Mesenchymal stem cell (in vitro differentiated cells and primary cell): ENCODE results near the gene NIPBL.
A peak's percentile ranks its signal among the peaks of the same experiment; 100 is the strongest.

ENCODE experiments used
- DNase-seq: peaks from one replicate; pipeline ENCODE4 v3.0.0-alpha.2; 2013
- H2AFZ ChIP-seq: one replicate; pipeline ENCODE4 v1.6.1; 2013; ENCODE audit warnings: low read depth, mild to moderate bottlenecking, control low read depth, inconsistent platforms, low read length, moderate library complexity
- H2AK5ac ChIP-seq: 2 replicates; pipeline ENCODE4 v1.6.1; 2013; ENCODE audit warnings: low read length, moderate library complexity, mild to moderate bottlenecking, inconsistent platforms; ENCODE audit not compliant: severe bottlenecking
- H2BK120ac ChIP-seq: one replicate; pipeline ENCODE4 v1.6.1; 2013; ENCODE audit warnings: low read depth, mild to moderate bottlenecking, inconsistent platforms, low read length, moderate library complexity
- H2BK12ac ChIP-seq, 2 experiments: one replicate each; pipeline ENCODE4 v1.6.1; 2013; ENCODE audit warnings: inconsistent platforms in 2 of 2, low read length in 2 of 2, mild to moderate bottlenecking in 2 of 2, moderate library complexity in 2 of 2, control low read depth in 1 of 2
- H2BK15ac ChIP-seq: one replicate; pipeline ENCODE4 v1.6.1; 2013; ENCODE audit warnings: mild to moderate bottlenecking, low read depth, inconsistent platforms; ENCODE audit not compliant: poor library complexity, severe bottlenecking
- H2BK5ac ChIP-seq: 2 replicates; pipeline ENCODE4 v1.6.1; 2013; ENCODE audit warnings: low read depth, mild to moderate bottlenecking, low read length, control low read depth, inconsistent platforms; ENCODE audit not compliant: poor library complexity, severe bottlenecking
- H3K14ac ChIP-seq, 2 experiments: one replicate each; pipeline ENCODE4 v1.6.1; 2013; ENCODE audit warnings: inconsistent platforms in 2 of 2, low read length in 2 of 2, control low read depth in 1 of 2, mild to moderate bottlenecking in 1 of 2, moderate library complexity in 1 of 2
- H3K18ac ChIP-seq, 2 experiments: one replicate each; pipeline ENCODE4 v1.6.1; 2013; ENCODE audit warnings: inconsistent platforms in 2 of 2, low read length in 2 of 2, control low read depth in 1 of 2, low read depth in 1 of 2, mild to moderate bottlenecking in 1 of 2
- H3K23ac ChIP-seq, 2 experiments: one replicate each; pipeline ENCODE4 v1.6.1; 2013; ENCODE audit warnings: inconsistent platforms in 2 of 2, low read length in 2 of 2, mild to moderate bottlenecking in 2 of 2, moderate library complexity in 2 of 2, control low read depth in 1 of 2
- H3K27ac ChIP-seq: 2 replicates; pipeline ENCODE4 v1.5.1; 2013; ENCODE audit warnings: mild to moderate bottlenecking, moderate library complexity, low read length, control low read depth, inconsistent platforms; ENCODE audit not compliant: poor library complexity, severe bottlenecking
- H3K27me3 ChIP-seq, 2 experiments: 2 replicates each; pipeline versions ENCODE4 v1.6.1 to v1.7.0; 2013; ENCODE audit warnings: low read length in 2 of 2, mild to moderate bottlenecking in 2 of 2, moderate library complexity in 2 of 2, control low read depth in 1 of 2, inconsistent platforms in 1 of 2; ENCODE audit not compliant: control insufficient read depth in 1 of 2, insufficient read depth in 1 of 2
- H3K36me3 ChIP-seq, 2 experiments: 2 replicates each; pipeline versions ENCODE4 v1.6.1 to v1.7.0; 2013; ENCODE audit warnings: low read length in 2 of 2, control low read depth in 1 of 2, inconsistent platforms in 1 of 2, low read depth in 1 of 2, mild to moderate bottlenecking in 1 of 2; ENCODE audit not compliant: insufficient read depth in 2 of 2, control insufficient read depth in 1 of 2
- H3K4ac ChIP-seq, 2 experiments: one replicate each; pipeline ENCODE4 v1.6.1; 2013; ENCODE audit warnings: inconsistent platforms in 2 of 2, low read length in 2 of 2, mild to moderate bottlenecking in 2 of 2, moderate library complexity in 2 of 2, control low read depth in 1 of 2, low read depth in 1 of 2
- H3K4me1 ChIP-seq: 2 replicates; pipeline ENCODE4 v1.6.1; 2013; ENCODE audit warnings: low read depth, low read length, control low read depth; ENCODE audit not compliant: control insufficient read depth, insufficient read depth
- H3K4me2 ChIP-seq: 2 replicates; pipeline ENCODE4 v1.6.1; 2013; ENCODE audit warnings: low read length, mild to moderate bottlenecking, inconsistent platforms; ENCODE audit not compliant: poor library complexity, severe bottlenecking
- H3K4me3 ChIP-seq, 2 experiments: 2 replicates each; pipeline versions ENCODE4 v1.5.1 to v1.7.0; 2013; ENCODE audit warnings: low read length in 2 of 2, mild to moderate bottlenecking in 2 of 2, control low read depth in 1 of 2, low read depth in 1 of 2; ENCODE audit not compliant: insufficient read depth in 1 of 2
- H3K79me1 ChIP-seq: replicated peaks from 2 replicates; pipeline ENCODE4 v1.6.1; 2013; ENCODE audit warnings: mild to moderate bottlenecking, control low read depth, low read length, inconsistent platforms; ENCODE audit not compliant: poor library complexity, severe bottlenecking
- H3K9ac ChIP-seq: 2 replicates; pipeline ENCODE4 v1.7.0; 2013; ENCODE audit warnings: mild to moderate bottlenecking, low read length, moderate library complexity
- H3K9me3 ChIP-seq: 2 replicates; pipeline ENCODE4 v1.7.0; 2013; ENCODE audit warnings: mild to moderate bottlenecking, low read length; ENCODE audit not compliant: control insufficient read depth
- H4K8ac ChIP-seq: one replicate; pipeline ENCODE4 v1.6.1; 2013; ENCODE audit warnings: inconsistent platforms, mild to moderate bottlenecking, low read length, moderate library complexity
- H4K91ac ChIP-seq: one replicate; pipeline ENCODE4 v1.6.1; 2013; ENCODE audit warnings: mild to moderate bottlenecking, low read length, inconsistent platforms
- WGBS: methylation state at CpG from one replicate; pipeline ENCODE4 v1.1.7; 2013; ENCODE audit warnings: mixed read lengths; 5-methylcytosine and 5-hydroxymethylcytosine counted together

Gene NIPBL

GRCh38 chr5:36875790-36876298 lies 725 bp upstream of the NIPBL start:
- Histone ChIP-seq H2BK5ac (peak overlapping the region; percentile 76), H2BK12ac (peak overlapping the region in 1 of 2 experiments; percentile 63), H4K8ac (no peak overlapping the region), H3K27me3 (no peaks in the 10 kb centered on the region), H3K9ac (peak overlapping the region; percentile 93), H2AFZ (peak overlapping the region; percentile 95), H4K91ac (no peak overlapping the region), H2BK15ac (no peak overlapping the region), H3K79me1 (no peaks in the 10 kb centered on the region), H3K27ac (peak overlapping the region; percentile 85), H3K4me2 (peak overlapping the region; percentile 50), H3K36me3 (peaks cover 0 to 5% of the 10 kb centered on the region in 2 experiments), H3K9me3 (no peaks in the 10 kb centered on the region), H3K4ac (peak overlapping the region in 1 of 2 experiments; percentile 99), H3K14ac (peak overlapping the region in 1 of 2 experiments; percentile 98), H3K4me3 (peak overlapping the region; percentile 74 to 85), H2BK120ac (no peak overlapping the region), H3K23ac (no peak overlapping the region), H3K18ac (peak overlapping the region; percentile 67 to 99), H2AK5ac (no peak overlapping the region), H3K4me1 (no peaks in the 10 kb centered on the region)
- DNase-seq = peak; percentile 91
- under 1% methylated on average over 47 of the region's 47 CpGs for WGBS

GRCh38 chr5:36876965-36877666 lies 547 bp downstream of the NIPBL start:
- Histone ChIP-seq H2BK120ac (peak overlapping the region; percentile 92), H2AFZ (peak overlapping the region; percentile 77), H3K23ac (peak overlapping the region in 1 of 2 experiments; percentile 99), H4K8ac (peak overlapping the region; percentile 75), H2BK5ac (peak overlapping the region; percentile 51), H4K91ac (peak overlapping the region; percentile 18), H3K79me1 (no peaks in the 10 kb centered on the region), H3K27me3 (no peaks in the 10 kb centered on the region), H3K9me3 (no peaks in the 10 kb centered on the region), H3K27ac (peak overlapping the region; percentile 96), H3K9ac (peak overlapping the region; percentile 93), H3K14ac (peak overlapping the region; percentile 88 to 92), H3K4me1 (no peaks in the 10 kb centered on the region), H3K4me2 (peak overlapping the region; percentile 65), H2BK15ac (peak overlapping the region; percentile 67), H2BK12ac (no peak overlapping the region), H3K18ac (peak overlapping the region; percentile 83 to 93), H2AK5ac (no peak overlapping the region), H3K4ac (peak overlapping the region; percentile 5 to 95), H3K36me3 (peaks cover 0 to under 1% of the 10 kb centered on the region in 2 experiments), H3K4me3 (peak overlapping the region; percentile 74 to 89)
- WGBS = under 1% methylated on average over 48 of the region's 57 CpGs
- peak; percentile 77 for DNase-seq

- peak overlapping the region; percentile 74 to 89 for H3K4me3 ChIP-seq
- whole genome bisulfite sequencing = 2% methylated on average over 1 of the region's 11 CpGs
Measured at GRCh38 chr5:36877667-36878391, 1.3 kb downstream of the NIPBL start.

More at GRCh38 chr5:36877667-36878391, 1.3 kb downstream of the NIPBL start:
- Histone ChIP-seq H3K4me1 (no peaks in the 10 kb centered on the region), H2AK5ac (no peak overlapping the region), H3K4ac (no peak overlapping the region), H3K79me1 (no peaks in the 10 kb centered on the region), H3K9me3 (no peaks in the 10 kb centered on the region), H3K36me3 (no peaks in the 10 kb centered on the region), H3K23ac (no peak overlapping the region), H3K9ac (peak overlapping the region; percentile 93), H3K27me3 (no peaks in the 10 kb centered on the region), H3K18ac (peak overlapping the region; percentile 83 to 93), H2BK5ac (peak overlapping the region; percentile 51), H2BK120ac (no peak overlapping the region), H2AFZ (no peak overlapping the region), H2BK12ac (no peak overlapping the region), H3K27ac (peak overlapping the region; percentile 96), H2BK15ac (peak overlapping the region; percentile 67), H4K8ac (peak overlapping the region; percentile 75), H3K14ac (no peak overlapping the region), H3K4me2 (peak overlapping the region; percentile 65), H4K91ac (no peak overlapping the region)
- DNase-seq = peak; percentile 68
